ENCODE measurements around the gene SAXO2. TPM values are rescaled to one million over a fixed set of nuclear protein-coding genes. Genes with fewer than 3 reads are reported as not detected.
"Not testable (repeated sequence)": the region's sequence is repeated elsewhere in the genome, so short reads cannot be mapped to it uniquely, and the experiment has no call there.

Gene SAXO2
- total RNA-seq, 4 donors from 2014 or later = 0.12 to 9.0 (median 0.50) TPM

GRCh38 chr15:82317091-82317489 is 54.5 kb downstream of the SAXO2 start:
- no peak for ATAC-seq
- Histone ChIP-seq H3K36me3 (no peaks in the 10 kb centered on the region), H3K27me3 (no peaks in the 10 kb centered on the region), H3K9me3 (no peaks in the 10 kb centered on the region), H3K4me1 (no peaks in the 10 kb centered on the region), H3K4me3 (no peak overlapping the region), H3K27ac (no peak overlapping the region)
- 66% methylated on average over 4 of the region's 12 CpGs; no CpG with 5 or more reads in 1 of the 2 donors for WGBS, 2 donors (ENCODE audit: low coverage in 1 of 2)
- TF ChIP-seq EP300 (IDR thresholded peaks at IDR 0.05) (no peak), CTCF (IDR thresholded peaks at IDR 0.05) (no peak), POLR2A (IDR thresholded peaks at IDR 0.05) (no peak), POLR2AphosphoS5 (IDR thresholded peaks at IDR 0.05) (no peak)

GRCh38 chr15:82317516-82317915 is 54.9 kb downstream of the SAXO2 start:
- H3K4me3 ChIP-seq, H3K9me3 ChIP-seq, H3K27ac ChIP-seq, H3K4me1 ChIP-seq, ATAC-seq, H3K27me3 ChIP-seq, H3K36me3 ChIP-seq: not testable (repeated sequence)
- no CpG with 5 or more reads among the region's 7 CpGs for WGBS, 2 donors (ENCODE audit: low coverage in 1 of 2)

- not testable (repeated sequence) for ATAC-seq, H3K9me3 ChIP-seq
- 85% methylated on average over 3 of the region's 8 CpGs; no CpG with 5 or more reads in 1 of the 2 donors for WGBS, 2 donors (ENCODE audit: low coverage in 1 of 2)
These were observed 55.7 kb downstream of the SAXO2 start for GRCh38 chr15:82318281-82318680.

GRCh38 chr15:82319522-82320278 is 57.1 kb downstream of the SAXO2 start:
- not testable (repeated sequence) for H3K36me3 ChIP-seq, H3K4me3 ChIP-seq, ATAC-seq, H3K9me3 ChIP-seq, H3K4me1 ChIP-seq, H3K27me3 ChIP-seq, H3K27ac ChIP-seq
- 50% methylated on average over 2 of the region's 19 CpGs; no CpG with 5 or more reads in 1 of the 2 donors for WGBS, 2 donors (ENCODE audit: low coverage in 1 of 2)

More at GRCh38 chr15:82318281-82318680, 55.7 kb downstream of the SAXO2 start:
- not testable (repeated sequence) for H3K36me3 ChIP-seq, H3K4me3 ChIP-seq, H3K4me1 ChIP-seq, H3K27me3 ChIP-seq, H3K27ac ChIP-seq

- not testable (repeated sequence) for H3K9me3 ChIP-seq, H3K27me3 ChIP-seq, H3K36me3 ChIP-seq, H3K4me3 ChIP-seq, H3K27ac ChIP-seq, H3K4me1 ChIP-seq, ATAC-seq
- WGBS, 2 donors (ENCODE audit: low coverage in 1 of 2) = 60% methylated on average over 2 of the region's 6 CpGs; no CpG with 5 or more reads in 1 of the 2 donors
These were observed 58.2 kb downstream of the SAXO2 start for GRCh38 chr15:82320861-82321260.

GRCh38 chr15:82322488-82322887 is 59.9 kb downstream of the SAXO2 start:
- H3K27me3 ChIP-seq, ATAC-seq, H3K36me3 ChIP-seq: not testable (repeated sequence)

GRCh38 chr15:82324831-82325230 is 62.2 kb downstream of the SAXO2 start:
- not testable (repeated sequence) for ATAC-seq, H3K9me3 ChIP-seq, H3K27ac ChIP-seq, H3K36me3 ChIP-seq, H3K4me1 ChIP-seq, H3K4me3 ChIP-seq, H3K27me3 ChIP-seq
- 80% methylated on average over 1 of the region's 6 CpGs; no CpG with 5 or more reads in 1 of the 2 donors for WGBS, 2 donors (ENCODE audit: low coverage in 1 of 2)

More at GRCh38 chr15:82322488-82322887, 59.9 kb downstream of the SAXO2 start:
- not testable (repeated sequence) for H3K4me1 ChIP-seq, H3K27ac ChIP-seq, H3K4me3 ChIP-seq, H3K9me3 ChIP-seq
- no CpG with 5 or more reads among the region's 10 CpGs for WGBS, 2 donors (ENCODE audit: low coverage in 1 of 2)

- not testable (repeated sequence) for H3K4me1 ChIP-seq, H3K27me3 ChIP-seq, ATAC-seq, H3K27ac ChIP-seq, H3K4me3 ChIP-seq, H3K36me3 ChIP-seq, H3K9me3 ChIP-seq
- WGBS, 2 donors (ENCODE audit: low coverage in 1 of 2) = no CpG with 5 or more reads among the region's 10 CpGs
These were observed 63.0 kb downstream of the SAXO2 start for GRCh38 chr15:82325646-82326045.

- WGBS, 2 donors (ENCODE audit: low coverage in 1 of 2) = no CpG with 5 or more reads among the region's 23 CpGs
- ATAC-seq, H3K36me3 ChIP-seq, H3K27ac ChIP-seq, H3K9me3 ChIP-seq, H3K4me1 ChIP-seq, H3K27me3 ChIP-seq, H3K4me3 ChIP-seq: not testable (repeated sequence)
These were observed 64.3 kb downstream of the SAXO2 start for GRCh38 chr15:82326896-82327295.

- not testable (repeated sequence) for ATAC-seq, H3K27ac ChIP-seq, H3K27me3 ChIP-seq, H3K4me1 ChIP-seq, H3K4me3 ChIP-seq, H3K9me3 ChIP-seq, H3K36me3 ChIP-seq
- no CpG with 5 or more reads among the region's 10 CpGs for WGBS, 2 donors (ENCODE audit: low coverage in 1 of 2)
These were observed 64.8 kb downstream of the SAXO2 start for GRCh38 chr15:82327372-82327771.

GRCh38 chr15:82329039-82329438 is 66.4 kb downstream of the SAXO2 start:
- not testable (repeated sequence) for H3K27ac ChIP-seq, H3K36me3 ChIP-seq, H3K27me3 ChIP-seq, H3K9me3 ChIP-seq, ATAC-seq, H3K4me3 ChIP-seq
- no CpG with 5 or more reads among the region's 13 CpGs for WGBS, 2 donors (ENCODE audit: low coverage in 1 of 2)
- peaks cover 0 to 11% (median 0%) of the 10 kb centered on the region in 3 donors for H3K4me1 ChIP-seq

- H3K27me3 ChIP-seq, H3K36me3 ChIP-seq, H3K27ac ChIP-seq, ATAC-seq, H3K9me3 ChIP-seq, H3K4me3 ChIP-seq: not testable (repeated sequence)
- peaks cover 0 to 11% (median 0%) of the 10 kb centered on the region in 3 donors for H3K4me1 ChIP-seq
- no CpG with 5 or more reads among the region's 11 CpGs for WGBS, 2 donors (ENCODE audit: low coverage in 1 of 2)
These were observed 68.3 kb downstream of the SAXO2 start for GRCh38 chr15:82330921-82331320.

Measured in gastroesophageal sphincter (tissue), 4 donors.